Stimulated activated memory B cell treated with anti-CD40 and anti-IgM and Interleukin-4, amounts not matched to agents 10 μg/mL and 1 μg/mL and 100 μg/mL, for 72 hours (primary cell): ENCODE data around the gene U2AF1.
"Not testable (repeated sequence)": the region's sequence is repeated elsewhere in the genome, so short reads cannot be mapped to it uniquely, and the experiment has no call there.

Source experiments
- ATAC-seq: fragments of 150-1000 bp; cut with Tn5 transposase; 2 replicates; pipeline ENCODE4 v1.10.0; 2021
- H3K27ac Mint-ChIP-seq: one replicate; pipeline ENCODE4 v1.8.0; 2022; ENCODE audit warnings: mild to moderate bottlenecking, mixed read lengths
- H3K27me3 Mint-ChIP-seq: one replicate; pipeline ENCODE4 v1.8.0; 2022; ENCODE audit warnings: mixed read lengths
- H3K36me3 Mint-ChIP-seq: one replicate; pipeline ENCODE4 v1.8.0; 2022; ENCODE audit warnings: mixed read lengths
- H3K4me1 Mint-ChIP-seq: one replicate; pipeline ENCODE4 v1.8.0; 2022; ENCODE audit warnings: mixed read lengths
- H3K4me3 Mint-ChIP-seq: one replicate; pipeline ENCODE4 v1.8.0; 2022; ENCODE audit warnings: mild to moderate bottlenecking, moderate library complexity, mixed read lengths
- H3K9me3 Mint-ChIP-seq: one replicate; pipeline ENCODE4 v1.8.0; 2022; ENCODE audit warnings: mixed read lengths

Gene U2AF1

DNA sequence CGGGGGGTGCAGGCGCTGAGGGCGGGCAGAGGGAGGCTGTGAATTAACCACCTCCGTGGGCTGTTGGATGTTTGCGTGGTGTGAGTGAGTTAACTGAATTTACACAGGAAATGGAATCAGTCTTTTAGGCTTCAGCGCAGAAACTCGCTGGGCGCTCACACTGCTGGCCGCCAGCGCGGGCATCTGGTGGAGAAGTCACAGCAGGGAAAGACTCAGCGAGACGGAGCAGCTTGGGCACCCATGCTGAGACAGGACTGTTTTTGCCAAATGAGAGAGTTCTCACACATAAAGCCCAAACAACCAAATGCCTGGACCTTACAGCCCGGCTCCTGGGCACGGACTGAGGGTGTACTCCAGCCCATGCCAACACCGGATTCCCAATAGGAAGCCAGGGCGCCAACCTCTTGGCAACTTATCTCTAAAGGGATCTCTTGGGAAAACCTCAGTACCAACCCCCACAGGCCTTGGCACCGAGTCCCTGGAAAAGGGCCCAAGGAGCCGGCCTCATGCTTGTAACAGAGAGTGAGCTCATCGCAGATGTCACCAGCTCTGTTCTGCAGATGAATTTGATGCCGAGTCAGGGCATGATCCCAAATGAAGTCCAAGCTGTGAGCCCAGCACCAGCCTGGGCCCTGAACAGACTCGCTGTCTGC lies 43.0 kb downstream of the U2AF1 start:
- ATAC-seq, H3K9me3 Mint-ChIP-seq, H3K36me3 Mint-ChIP-seq, H3K4me1 Mint-ChIP-seq, H3K4me3 Mint-ChIP-seq, H3K27ac Mint-ChIP-seq, H3K27me3 Mint-ChIP-seq: not testable (repeated sequence)

DNA sequence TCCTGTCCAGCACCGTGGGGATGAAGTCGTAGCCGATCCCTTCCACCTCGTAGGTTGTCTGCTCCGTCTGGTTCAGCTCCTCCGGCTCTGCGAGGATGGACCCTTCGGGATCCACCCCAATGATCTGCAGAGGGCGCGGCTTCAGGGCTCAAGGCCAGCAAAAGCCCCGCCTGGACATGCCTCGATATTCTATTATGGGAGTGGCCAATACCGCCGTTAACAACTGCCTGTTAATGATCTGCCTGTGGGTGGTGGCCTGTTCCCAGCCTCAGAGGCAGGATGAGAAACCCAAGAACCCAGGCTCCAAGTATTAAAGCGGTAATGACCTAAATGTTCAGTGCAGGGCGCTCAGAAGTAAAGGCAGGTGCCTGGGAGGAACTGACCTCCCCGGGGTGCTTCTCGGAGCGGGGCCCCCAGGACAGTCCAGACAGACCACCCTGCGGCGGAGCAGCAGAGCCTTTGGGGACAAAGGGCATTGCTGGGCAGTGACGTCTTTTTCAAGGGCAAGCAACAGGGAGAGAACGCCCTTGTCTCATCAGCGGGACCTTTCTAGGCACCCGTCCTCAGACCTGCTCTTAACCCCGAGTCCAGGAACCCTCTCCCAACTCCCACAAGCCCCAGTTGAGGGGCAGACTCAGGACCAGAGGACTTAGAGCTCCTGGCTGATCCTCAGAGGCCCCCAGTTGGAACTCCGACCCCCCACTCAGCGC lies 44.3 kb downstream of the U2AF1 start:
- not testable (repeated sequence) for H3K36me3 Mint-ChIP-seq, H3K27me3 Mint-ChIP-seq, H3K4me3 Mint-ChIP-seq, H3K27ac Mint-ChIP-seq, H3K9me3 Mint-ChIP-seq, ATAC-seq, H3K4me1 Mint-ChIP-seq

GRCh38 chr21:43053112-43053511 lies 54.3 kb downstream of the U2AF1 start:
- not testable (repeated sequence) for H3K9me3 Mint-ChIP-seq, H3K27me3 Mint-ChIP-seq, H3K4me3 Mint-ChIP-seq, ATAC-seq, H3K36me3 Mint-ChIP-seq, H3K4me1 Mint-ChIP-seq, H3K27ac Mint-ChIP-seq

GRCh38 chr21:43045876-43046821 lies 61.2 kb downstream of the U2AF1 start:
- not testable (repeated sequence) for H3K4me3 Mint-ChIP-seq, H3K36me3 Mint-ChIP-seq, H3K9me3 Mint-ChIP-seq, H3K27me3 Mint-ChIP-seq, H3K27ac Mint-ChIP-seq
- peak; percentile 91 for ATAC-seq
- H3K4me1 Mint-ChIP-seq, result peaks cover 18% of the 10 kb centered on the region

GRCh38 chr21:43045165-43045875 lies 62.0 kb downstream of the U2AF1 start:
- not testable (repeated sequence) for H3K27me3 Mint-ChIP-seq, H3K27ac Mint-ChIP-seq, H3K9me3 Mint-ChIP-seq, H3K36me3 Mint-ChIP-seq
- Mint-ChIP-seq H3K4me3 (peak overlapping the region; percentile 62), H3K4me1 (peaks cover 18% of the 10 kb centered on the region)
- peak; percentile 9 for ATAC-seq

DNA sequence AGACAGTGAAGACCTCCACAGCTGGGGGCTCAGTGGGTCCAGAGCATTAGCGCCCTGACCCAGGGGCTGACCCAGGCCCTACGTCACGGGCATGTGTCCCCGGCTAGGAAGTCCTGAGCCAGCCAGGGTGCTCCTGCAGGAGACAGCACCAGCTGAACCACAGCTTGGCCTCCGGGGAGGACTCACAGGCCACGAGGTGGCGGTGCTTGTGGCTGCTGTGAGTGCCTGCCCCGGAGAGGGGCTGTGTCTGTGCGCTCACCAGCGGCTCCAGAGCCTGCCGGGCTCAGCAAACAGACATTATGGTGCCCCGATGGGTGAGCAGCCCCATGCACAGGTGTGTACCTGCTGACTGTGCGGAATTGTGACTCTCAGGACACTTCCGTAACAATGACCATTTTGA lies 62.8 kb downstream of the U2AF1 start:
- not testable (repeated sequence) for H3K9me3 Mint-ChIP-seq, H3K27ac Mint-ChIP-seq, H3K36me3 Mint-ChIP-seq, H3K27me3 Mint-ChIP-seq, ATAC-seq, H3K4me3 Mint-ChIP-seq
- peaks cover 18% of the 10 kb centered on the region for H3K4me1 Mint-ChIP-seq

DNA sequence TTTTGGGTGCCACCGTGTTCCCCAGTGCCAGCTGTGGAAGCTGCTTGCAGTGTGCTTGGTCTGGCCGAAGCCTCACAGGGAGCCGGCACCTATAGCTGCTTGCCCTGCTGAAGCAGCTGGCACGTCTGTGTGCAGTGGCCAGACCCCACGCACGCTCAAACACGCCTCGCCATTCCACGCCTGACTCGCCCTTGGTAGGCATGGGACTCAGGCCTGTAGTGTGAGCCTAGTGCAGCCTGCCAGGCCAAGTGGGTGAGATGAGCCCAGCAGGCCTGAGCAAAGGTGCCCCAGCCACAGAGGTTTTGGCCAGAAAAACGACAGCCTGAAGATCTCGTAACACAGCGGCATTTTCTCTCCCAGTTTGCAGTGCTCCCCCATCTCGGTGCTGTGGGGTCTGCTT lies 64.1 kb downstream of the U2AF1 start:
- H3K27ac Mint-ChIP-seq, H3K27me3 Mint-ChIP-seq, H3K9me3 Mint-ChIP-seq, H3K36me3 Mint-ChIP-seq, H3K4me3 Mint-ChIP-seq, ATAC-seq: not testable (repeated sequence)
- peaks cover 18% of the 10 kb centered on the region for H3K4me1 Mint-ChIP-seq
